HG03565 (cell line): ENCODE results near the gene CCNA2.

Experiments
- ATAC-seq: cut with Tn5 transposase; IDR thresholded peaks from one replicate; pipeline ENCODE4 v1.9.1; 2021; ENCODE audit warnings: mild to moderate bottlenecking, moderate library complexity; ENCODE audit not compliant: unreplicated experiment

CCNA2 gene

GRCh38 chr4:121777625-121778024, 46.1 kb downstream of the CCNA2 start:
- ATAC-seq, result peak; percentile 57

- ATAC-seq, result no peak
Measured at GRCh38 chr4:121776610-121777401, 46.9 kb downstream of the CCNA2 start.

GRCh38 chr4:121773883-121774282, 49.8 kb downstream of the CCNA2 start:
- no peak for ATAC-seq

GRCh38 chr4:121771869-121772268, 51.8 kb downstream of the CCNA2 start:
- ATAC-seq, result no peak

GRCh38 chr4:121769341-121769740, 54.3 kb downstream of the CCNA2 start:
- ATAC-seq, result no peak

- no peak for ATAC-seq
Measured at GRCh38 chr4:121767166-121767565, 56.5 kb downstream of the CCNA2 start.
